Endodermal cell (in vitro differentiated cells): ENCODE measurements around the gene CHST11. TPM values are rescaled to one million over a fixed set of nuclear protein-coding genes. Genes with fewer than 3 reads are reported as not detected.

Experiments
- DNase-seq: peaks from one replicate; pipeline ENCODE4 v3.0.0-alpha.2; 2017
- H3K27ac ChIP-seq: 2 replicates; pipeline ENCODE4 v1.5.1; 2013; ENCODE audit warnings: mild to moderate bottlenecking, low read depth, low read length, moderate library complexity
- H3K27me3 ChIP-seq: 2 replicates; pipeline ENCODE4 v1.6.1; 2013; ENCODE audit warnings: mild to moderate bottlenecking, low read length, moderate library complexity; ENCODE audit not compliant: insufficient read depth, control insufficient read depth, poor library complexity, severe bottlenecking
- H3K36me3 ChIP-seq: 2 replicates; pipeline ENCODE4 v1.7.0; 2013; ENCODE audit warnings: mild to moderate bottlenecking, low read length, moderate library complexity; ENCODE audit not compliant: control insufficient read depth, insufficient read depth
- H3K4me1 ChIP-seq: one replicate; pipeline ENCODE4 v1.7.0; 2013; ENCODE audit warnings: low read length; ENCODE audit not compliant: control insufficient read depth, insufficient read depth
- H3K4me3 ChIP-seq: 2 replicates; pipeline ENCODE4 v1.5.1; 2013; ENCODE audit warnings: mild to moderate bottlenecking, low read length, moderate library complexity
- H3K9ac ChIP-seq: 2 replicates; pipeline ENCODE4 v1.6.1; 2013; ENCODE audit warnings: mild to moderate bottlenecking, low read length, moderate library complexity; ENCODE audit not compliant: poor library complexity, severe bottlenecking; ENCODE audit errors: extremely low read depth
- H3K9me3 ChIP-seq: 2 replicates; pipeline ENCODE4 v1.6.1; 2013; ENCODE audit warnings: mild to moderate bottlenecking, low read length, moderate library complexity; ENCODE audit not compliant: control insufficient read depth
- H3K27ac Mint-ChIP-seq: 2 replicates; pipeline ENCODE4 v1.8.0; 2020; ENCODE audit warnings: mixed read lengths
- H3K27me3 Mint-ChIP-seq: 2 replicates; pipeline ENCODE4 v1.8.0; 2021; ENCODE audit warnings: mild to moderate bottlenecking, mixed read lengths; ENCODE audit not compliant: insufficient read depth
- H3K36me3 Mint-ChIP-seq: 2 replicates; pipeline ENCODE4 v1.8.0; 2020; ENCODE audit warnings: low read depth, mixed read lengths
- H3K4me1 Mint-ChIP-seq: 2 replicates; pipeline ENCODE4 v1.8.0; 2020; ENCODE audit warnings: mixed read lengths
- H3K4me3 Mint-ChIP-seq: 2 replicates; pipeline ENCODE4 v1.8.0; 2020; ENCODE audit warnings: mild to moderate bottlenecking, moderate library complexity, mixed read lengths
- H3K9me3 Mint-ChIP-seq: 2 replicates; pipeline ENCODE4 v1.8.0; 2020; ENCODE audit warnings: mild to moderate bottlenecking, mixed read lengths
- CTCF ChIP-seq: fragments of 200-600 bp; sonication (generic); conservative IDR thresholded peaks from 2 replicates; pipeline ENCODE4 v1.5.0; 2021; ENCODE audit warnings: antibody characterized with exemption, mild to moderate bottlenecking
- WGBS, 2 experiments: methylation state at CpG; one replicate each; pipeline versions ENCODE4 v1.1.5 to v1.1.7; 2013; ENCODE audit warnings: missing lambda C conversion rate in 2 of 2, mixed read lengths in 1 of 2; ENCODE audit not compliant: insufficient coverage in 1 of 2, insufficient read length in 1 of 2; 5-methylcytosine and 5-hydroxymethylcytosine counted together
- total RNA-seq, 2 donors: library from RNA; stranded (reverse); fragmentation: NEBNext Ultra II Directional in 1 of 2; extraction: Animal tissue kit (Norgen Biotek cat#: 25700) in 1 of 2; gene quantifications; 2 replicates in 1 of 2; 3 replicates in 1 of 2; pipeline ENCODE4 v1.2.1, GENCODE V29; 2021

The CHST11 gene
- total RNA-seq, 2 donors from 2014 or later = 30.7 to 36.2 TPM

- no peak overlapping the region for H3K27ac Mint-ChIP-seq
- H3K9me3 Mint-ChIP-seq = peaks cover 14% of the 10 kb centered on the region
- Histone ChIP-seq H3K4me1 (no peaks in the 10 kb centered on the region), H3K4me3 (peak overlapping the region; percentile 17), H3K27ac (no peak overlapping the region), H3K9ac (no peak overlapping the region), H3K27me3 (no peaks in the 10 kb centered on the region), H3K9me3 (peaks cover 22% of the 10 kb centered on the region), H3K36me3 (no peaks in the 10 kb centered on the region)
- peaks cover 4% of the 10 kb centered on the region for H3K4me1 Mint-ChIP-seq
- no peak for TF ChIP-seq CTCF
- peaks cover 3% of the 10 kb centered on the region for H3K27me3 Mint-ChIP-seq
- whole genome bisulfite sequencing, 2 experiments = 86 to 94% methylated on average over 1 of the region's 1 CpG
- DNase-seq = no peak
- H3K36me3 Mint-ChIP-seq = no peaks in the 10 kb centered on the region
- no peak overlapping the region for H3K4me3 Mint-ChIP-seq
Observed at GRCh38 chr12:104422441-104422840, 34.3 kb upstream of the CHST11 start.

DNA sequence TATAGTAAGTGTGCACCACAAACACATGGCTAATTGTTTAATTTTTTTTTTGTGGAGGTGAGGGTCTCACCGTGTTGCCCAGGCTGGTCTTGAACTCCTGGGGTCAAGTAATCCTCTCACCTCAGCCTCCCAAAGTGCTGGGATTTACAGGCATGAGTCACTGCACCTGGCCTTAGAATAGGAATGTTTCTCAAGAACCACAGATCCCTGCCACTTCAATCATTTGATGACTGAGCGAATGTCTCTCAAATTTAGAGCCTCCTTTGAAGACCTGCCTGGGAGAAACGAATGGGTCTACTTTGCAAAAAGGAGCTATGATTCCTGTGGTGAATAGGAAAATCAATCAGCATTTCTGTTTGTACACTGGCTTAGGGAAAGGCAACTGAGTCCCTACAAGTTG is 33.5 kb upstream of the CHST11 start:
- no peaks in the 10 kb centered on the region for H3K27me3 ChIP-seq
- H3K4me1 Mint-ChIP-seq = peaks cover 4% of the 10 kb centered on the region
- no peak overlapping the region for H3K4me3 Mint-ChIP-seq
- H3K27me3 Mint-ChIP-seq = peaks cover 3% of the 10 kb centered on the region
- no peaks in the 10 kb centered on the region for H3K4me1 ChIP-seq
- WGBS, 2 experiments = 89 to 90% methylated on average over 2 to 3 of the region's 3 CpGs
- peaks cover 16% of the 10 kb centered on the region for H3K9me3 Mint-ChIP-seq
- H3K36me3 ChIP-seq = no peaks in the 10 kb centered on the region
- H3K27ac ChIP-seq = no peak overlapping the region
- no peak overlapping the region for H3K27ac Mint-ChIP-seq
- H3K36me3 Mint-ChIP-seq = no peaks in the 10 kb centered on the region
- no peak overlapping the region for H3K9ac ChIP-seq
- peaks cover 29% of the 10 kb centered on the region for H3K9me3 ChIP-seq
- DNase-seq = no peak
- no peak for TF ChIP-seq CTCF
- H3K4me3 ChIP-seq = no peak overlapping the region

DNA sequence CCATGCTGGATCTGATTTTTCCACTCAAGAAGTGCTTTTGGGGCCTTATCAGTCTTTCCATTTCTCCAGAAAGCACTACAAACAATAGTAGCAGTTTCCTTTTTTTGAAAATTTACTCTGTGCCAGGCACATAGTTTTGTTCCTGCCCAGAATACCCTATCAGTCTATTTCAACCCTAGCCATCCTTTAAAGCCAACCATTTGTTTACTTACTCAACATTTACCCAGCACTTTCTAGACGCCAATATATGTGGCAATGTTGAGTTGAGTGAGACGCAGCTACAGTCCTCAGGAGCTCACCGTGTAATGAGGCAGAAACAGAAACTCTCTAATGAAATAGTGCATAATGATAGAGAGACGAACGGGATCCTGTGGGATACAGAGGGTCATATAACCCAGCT is 32.9 kb upstream of the CHST11 start:
- no peak for DNase-seq
- H3K36me3 ChIP-seq = no peaks in the 10 kb centered on the region
- H3K27me3 Mint-ChIP-seq = peaks cover 3% of the 10 kb centered on the region
- H3K27me3 ChIP-seq = no peaks in the 10 kb centered on the region
- peaks cover 31% of the 10 kb centered on the region for H3K9me3 ChIP-seq
- peaks cover 4% of the 10 kb centered on the region for H3K4me1 Mint-ChIP-seq
- WGBS, 2 experiments = 91 to 96% methylated on average over 4 to 5 of the region's 5 CpGs
- H3K36me3 Mint-ChIP-seq = no peaks in the 10 kb centered on the region
- H3K27ac Mint-ChIP-seq = no peak overlapping the region
- H3K9ac ChIP-seq = no peak overlapping the region
- no peak overlapping the region for H3K27ac ChIP-seq
- peaks cover 18% of the 10 kb centered on the region for H3K9me3 Mint-ChIP-seq
- no peak overlapping the region for H3K4me3 ChIP-seq
- H3K4me1 ChIP-seq = no peaks in the 10 kb centered on the region
- no peak overlapping the region for H3K4me3 Mint-ChIP-seq
- no peak for TF ChIP-seq CTCF
